H1 (cell line): ENCODE data around the gene DDT. TPM values are rescaled to one million over a fixed set of nuclear protein-coding genes. Genes with fewer than 3 reads are reported as not detected.

Experiments used
- CTCF ChIA-PET: fragments of 300-600 bp; sonication (Branson Sonifier 250); formaldehyde crosslinking; loops from one replicate; lab custom pipeline; 2021; ENCODE audit not compliant: partially characterized antibody; lab: Charles Lee
- POLR2A ChIA-PET: fragments of 300-600 bp; sonication (Branson Sonifier 250); formaldehyde crosslinking; loops from one replicate; lab custom pipeline; 2021; ENCODE audit warnings: inconsistent platforms; ENCODE audit not compliant: partially characterized antibody; lab: Charles Lee
- DNase-seq, 2 experiments: peaks; one replicate each; pipeline versions ENCODE4 v3.0.0 to v3.0.0-alpha.2; 2010 to 2022; ENCODE audit warnings: low spot score in 2 of 2, low read depth in 1 of 2, mixed read lengths in 1 of 2
- FAIRE-seq: peaks from 2 replicates; lab custom pipeline; 2011; peaks lifted over from hg19 to GRCh38; lab: Jason Lieb, UNC
- H2AFZ ChIP-seq: 2 replicates; pipeline ENCODE4 v1.8.1; 2012; ENCODE audit warnings: low read length, inconsistent platforms
- H2AK5ac ChIP-seq: 2 replicates; pipeline ENCODE4 v1.6.1; 2013; ENCODE audit warnings: low read depth, low read length
- H2BK120ac ChIP-seq: replicated peaks from 2 replicates; pipeline ENCODE3; 2013; ENCODE audit warnings: low read depth, low read length, inconsistent platforms
- H2BK12ac ChIP-seq: 2 replicates; pipeline ENCODE4 v1.6.1; 2013; ENCODE audit warnings: low read depth, low read length
- H2BK15ac ChIP-seq: 2 replicates; pipeline ENCODE4 v1.6.1; 2013; ENCODE audit warnings: low read length
- H2BK20ac ChIP-seq: 2 replicates; pipeline ENCODE4 v1.6.1; 2013; ENCODE audit warnings: low read length
- H2BK5ac ChIP-seq: 2 replicates; pipeline ENCODE4 v1.6.1; 2013; ENCODE audit warnings: low read depth, low read length
- H3K14ac ChIP-seq: 2 replicates; pipeline ENCODE4 v1.6.1; 2013; ENCODE audit warnings: inconsistent platforms; ENCODE audit not compliant: insufficient read length
- H3K18ac ChIP-seq: 2 replicates; pipeline ENCODE4 v1.6.1; 2013; ENCODE audit warnings: low read length; ENCODE audit errors: extremely low read depth
- H3K23ac ChIP-seq: 2 replicates; pipeline ENCODE4 v1.6.1; 2013; ENCODE audit warnings: inconsistent platforms; ENCODE audit not compliant: insufficient read length
- H3K23me2 ChIP-seq: 2 replicates; pipeline ENCODE4 v1.6.1; 2013; ENCODE audit warnings: low read depth, low read length
- H3K27ac ChIP-seq: 2 replicates; pipeline ENCODE4 v1.6.1; 2011; ENCODE audit warnings: low read depth, low read length, inconsistent platforms
- H3K27me3 ChIP-seq, 4 experiments: replicated peaks in 1 of 4; 1 replicate in 1 of 4; 2 replicates in 3 of 4; pipeline versions ENCODE4 v1.6.1 to v1.8.1; 2011 to 2013; ENCODE audit warnings: low read length in 3 of 4, mild to moderate bottlenecking in 3 of 4, inconsistent platforms in 2 of 4, mixed read lengths in 2 of 4, moderate library complexity in 1 of 4; ENCODE audit not compliant: control insufficient read depth in 3 of 4, insufficient read depth in 3 of 4; ENCODE audit errors: extremely low read depth in 1 of 4
- H3K36me3 ChIP-seq, 4 experiments: 2 replicates each; pipeline versions ENCODE4 v1.6.1 to v1.8.1; 2011 to 2013; ENCODE audit warnings: mild to moderate bottlenecking in 4 of 4, low read length in 3 of 4, moderate library complexity in 2 of 4, control low read depth in 1 of 4, inconsistent platforms in 1 of 4; ENCODE audit not compliant: insufficient read depth in 4 of 4, control insufficient read depth in 2 of 4
- H3K4ac ChIP-seq: replicated peaks from 2 replicates; pipeline ENCODE3; 2013; ENCODE audit warnings: low read length, low read depth, mixed read lengths, inconsistent platforms; ENCODE audit not compliant: insufficient read length
- H3K4me1 ChIP-seq, 4 experiments: replicated peaks in 1 of 4; 1 replicate in 1 of 4; 2 replicates in 3 of 4; pipeline versions ENCODE4 v1.6.1 to v1.8.1; 2011 to 2013; ENCODE audit warnings: low read length in 3 of 4, inconsistent platforms in 2 of 4, mixed read lengths in 1 of 4; ENCODE audit not compliant: insufficient read depth in 4 of 4, control insufficient read depth in 3 of 4
- H3K4me2 ChIP-seq, 2 experiments: 2 replicates each; pipeline versions ENCODE4 v1.6.1 to v1.8.1; 2011 to 2013; ENCODE audit warnings: low read depth in 2 of 2, low read length in 2 of 2, control low read depth in 1 of 2, inconsistent platforms in 1 of 2, mild to moderate bottlenecking in 1 of 2; ENCODE audit not compliant: insufficient read depth in 1 of 2
- H3K4me3 ChIP-seq, 4 experiments: fragments of 200-600, 300-600 bp in 1 of 4; sonication (generic), shearing (Covaris generic), sonication (Bioruptor Twin) in 1 of 4; 2 replicates each; pipeline versions ENCODE4 v1.5.1 to v1.8.1; 2011 to 2016; ENCODE audit warnings: low read length in 4 of 4, low read depth in 3 of 4, control low read depth in 2 of 4, inconsistent platforms in 2 of 4, mild to moderate bottlenecking in 2 of 4, mixed read lengths in 1 of 4, moderate library complexity in 1 of 4; ENCODE audit not compliant: insufficient read depth in 2 of 4; ENCODE audit errors: extremely low read depth in 1 of 4
- H3K56ac ChIP-seq: replicated peaks from 2 replicates; pipeline ENCODE3; 2013; ENCODE audit warnings: low read depth, mild to moderate bottlenecking, mixed read lengths, low read length, inconsistent platforms; ENCODE audit not compliant: insufficient read length
- H3K79me1 ChIP-seq: 2 replicates; pipeline ENCODE4 v1.6.1; 2013; ENCODE audit warnings: low read depth, low read length, control low read depth
- H3K79me2 ChIP-seq, 2 experiments: 2 replicates each; pipeline versions ENCODE4 v1.6.1 to v1.8.1; 2012 to 2013; ENCODE audit warnings: low read length in 2 of 2, mild to moderate bottlenecking in 2 of 2, inconsistent platforms in 1 of 2; ENCODE audit not compliant: insufficient read depth in 2 of 2, control insufficient read depth in 1 of 2
- H3K9ac ChIP-seq, 4 experiments: replicated peaks in 1 of 4; 1 replicate in 1 of 4; 2 replicates in 3 of 4; pipeline versions ENCODE4 v1.6.1 to v1.8.1; 2011 to 2013; ENCODE audit warnings: low read depth in 3 of 4, low read length in 3 of 4, control low read depth in 2 of 4, mild to moderate bottlenecking in 2 of 4, moderate library complexity in 2 of 4, inconsistent platforms in 1 of 4; ENCODE audit errors: extremely low read depth in 1 of 4
- H3K9me3 ChIP-seq, 2 experiments: 2 replicates each; pipeline versions ENCODE4 v1.6.1 to v1.8.1; 2012 to 2013; ENCODE audit warnings: mild to moderate bottlenecking in 2 of 2, moderate library complexity in 2 of 2, control low read depth in 1 of 2, inconsistent platforms in 1 of 2, low read depth in 1 of 2, low read length in 1 of 2, mixed read lengths in 1 of 2; ENCODE audit not compliant: insufficient read depth in 2 of 2
- H4K20me1 ChIP-seq, 2 experiments: replicated peaks in 1 of 2; 2 replicates each; pipeline versions ENCODE3 to v1.8.1; 2011 to 2013; ENCODE audit warnings: inconsistent platforms in 2 of 2, low read length in 2 of 2, mild to moderate bottlenecking in 1 of 2; ENCODE audit not compliant: insufficient read depth in 2 of 2, control insufficient read depth in 1 of 2
- H4K5ac ChIP-seq: 2 replicates; pipeline ENCODE4 v1.6.1; 2013; ENCODE audit warnings: low read length, low read depth, mixed read lengths, inconsistent platforms; ENCODE audit not compliant: insufficient read length
- H4K8ac ChIP-seq: 2 replicates; pipeline ENCODE4 v1.8.0; 2013; ENCODE audit warnings: mild to moderate bottlenecking, moderate library complexity, low read length, inconsistent platforms; ENCODE audit not compliant: insufficient read depth; ENCODE audit errors: extremely low read depth
- H4K91ac ChIP-seq: replicated peaks from 2 replicates; pipeline ENCODE3; 2013; ENCODE audit warnings: low read length, mixed read lengths, inconsistent platforms; ENCODE audit not compliant: insufficient read length
- BACH1 ChIP-seq: IDR thresholded peaks from 2 replicates; pipeline ENCODE4 v1.6.1; 2012; ENCODE audit warnings: low read length, improper control_type of control experiment
- CHD2 ChIP-seq: IDR thresholded peaks from 2 replicates; pipeline ENCODE4 v1.6.1; 2012; ENCODE audit warnings: low read length, improper control_type of control experiment
- CREB1 ChIP-seq: IDR thresholded peaks from 2 replicates; pipeline ENCODE4 v1.6.1; 2012; ENCODE audit warnings: inconsistent platforms
- CTBP2 ChIP-seq: IDR thresholded peaks from 2 replicates; pipeline ENCODE4 v1.7.0; 2011; ENCODE audit warnings: borderline replicate concordance, mild to moderate bottlenecking, moderate library complexity, mixed read lengths, low read length; ENCODE audit not compliant: insufficient read depth, insufficient read length
- GTF2F1 ChIP-seq: IDR thresholded peaks from 2 replicates; pipeline ENCODE4 v1.6.1; 2012; ENCODE audit warnings: low read depth, low read length, improper control_type of control experiment, borderline replicate concordance
- KDM1A ChIP-seq: fragments of 200-600, 300-600 bp; sonication (generic); IDR thresholded peaks from 2 replicates; pipeline ENCODE4 v1.7.1; 2016; ENCODE audit warnings: mild to moderate bottlenecking, low read length, borderline replicate concordance
- POLR2A ChIP-seq, 2 experiments: IDR thresholded peaks; 1 replicate in 1 of 2; 2 replicates in 1 of 2; pipeline ENCODE4 v1.6.1; 2011; ENCODE audit warnings: low read depth in 2 of 2, low read length in 2 of 2, mild to moderate bottlenecking in 2 of 2; ENCODE audit errors: control extremely low read depth in 1 of 2
- RAD21 ChIP-seq, 2 experiments: IDR thresholded peaks in 1 of 2; conservative IDR thresholded peaks in 1 of 2; 2 replicates each; pipeline ENCODE4 v1.6.1; 2011; ENCODE audit warnings: low read depth in 2 of 2, low read length in 2 of 2, improper control_type of control experiment in 1 of 2, inconsistent platforms in 1 of 2, mild to moderate bottlenecking in 1 of 2, moderate library complexity in 1 of 2
- SIN3A ChIP-seq, 2 experiments: IDR thresholded peaks in 1 of 2; conservative IDR thresholded peaks in 1 of 2; 2 replicates each; pipeline ENCODE4 v1.6.1; 2011 to 2012; ENCODE audit warnings: low read length in 2 of 2, improper control_type of control experiment in 1 of 2, low read depth in 1 of 2, mild to moderate bottlenecking in 1 of 2
- WGBS, 2 experiments: shearing (Covaris generic) in 1 of 2; methylation state at CpG; one replicate each; pipeline versions ENCODE4 v1.1.6 to v1.1.7; 2013 to 2015; ENCODE audit warnings: low lambda C conversion rate in 2 of 2, mixed read lengths in 2 of 2, inconsistent platforms in 1 of 2, low coverage in 1 of 2, missing lambda C conversion rate in 1 of 2; ENCODE audit not compliant: insufficient replicate concordance in 2 of 2, insufficient coverage in 1 of 2, insufficient read length in 1 of 2; ENCODE audit errors: extremely low coverage in 1 of 2, missing lambda C conversion rate in 1 of 2; 5-methylcytosine and 5-hydroxymethylcytosine counted together
- polyA plus RNA-seq, 7 experiments: library from polyadenylated mRNA; depleted of rRNA in 3 of 7; stranded (reverse) in 5 of 7; unstranded in 2 of 7; fragments of >200 nt in 5 of 7; fragments of 200-250 nt in 2 of 7; gene quantifications; 1 replicate in 5 of 7; 2 replicates in 1 of 7; 4 replicates in 1 of 7; pipeline versions ENCODE4 v1.2.1 to v1.2.3, GENCODE V29; 2011 to 2013; ENCODE audit warnings: missing spikeins in 2 of 7, mixed read lengths in 2 of 7
- total RNA-seq: library from RNA; stranded (reverse); fragmentation: NEBNext Ultra II Directional; extraction: Animal tissue kit (Norgen Biotek cat#: 25700); gene quantifications from 2 replicates; pipeline ENCODE4 v1.2.1, GENCODE V29; 2021

DDT gene
- total and polyA plus RNA-seq, 2 of the 8 experiments (the other 6 are each of a cell fraction or from before 2014, with no cell fraction given): 106 to 341 TPM

DNA sequence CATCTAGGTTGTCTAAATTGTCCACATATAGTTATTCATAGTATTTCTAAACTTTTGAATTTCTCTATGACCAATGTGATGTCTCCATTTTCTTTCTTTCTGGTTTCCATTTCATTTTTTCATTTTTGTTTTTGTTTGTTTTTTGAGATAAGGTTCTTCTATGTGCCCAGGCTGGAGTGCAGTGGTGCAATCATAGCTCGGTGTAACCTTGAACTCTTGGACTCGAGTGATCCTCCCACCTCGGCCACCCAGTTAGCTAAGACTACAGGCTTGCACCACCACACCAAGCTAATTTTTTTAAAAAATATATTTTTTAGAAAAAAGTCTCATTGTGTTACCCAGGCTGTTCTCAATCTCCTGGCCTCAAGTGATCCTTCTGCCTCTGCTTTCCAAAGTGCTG lies 22.9 kb upstream of the DDT start:
- H2AFZ ChIP-seq: no peak overlapping the region
- no peak overlapping the region for H2BK120ac ChIP-seq
- ChIA-PET POLR2A (no interaction called here), CTCF (no interaction called here)
- H3K79me1 ChIP-seq: no peaks in the 10 kb centered on the region
- no peaks in the 10 kb centered on the region for H4K20me1 ChIP-seq
- H2BK12ac ChIP-seq: no peak overlapping the region
- DNase-seq (no peak), FAIRE-seq (no peak)
- 95% methylated on average over 3 of the region's 3 CpGs; no CpG with 5 or more reads in 1 of the 2 experiments for WGBS, 2 experiments
- no peak overlapping the region for H3K4me3 ChIP-seq
- H3K4ac ChIP-seq: no peak overlapping the region
- H2BK20ac ChIP-seq: no peak overlapping the region
- no peak overlapping the region for H3K14ac ChIP-seq
- no peaks in the 10 kb centered on the region for H3K36me3 ChIP-seq
- H2BK15ac ChIP-seq: no peak overlapping the region
- H4K91ac ChIP-seq: no peak overlapping the region
- no peak overlapping the region for H3K18ac ChIP-seq
- H3K79me2 ChIP-seq: no peaks in the 10 kb centered on the region
- H3K4me2 ChIP-seq: no peak overlapping the region
- H3K56ac ChIP-seq: no peak overlapping the region
- no peak overlapping the region for H2AK5ac ChIP-seq
- TF ChIP-seq CREB1: no peak
- no peak for TF ChIP-seq RAD21 (IDR thresholded peaks at IDR 0.05 in 1 of 2, conservative IDR thresholded peaks at IDR 0.05 in 1 of 2; ENCODE audit: low read depth in 2 of 2, low read length in 2 of 2)
- no peak for TF ChIP-seq GTF2F1
- no peak for TF ChIP-seq CHD2
- no peak for TF ChIP-seq CTBP2
- TF ChIP-seq POLR2A (IDR thresholded peaks at IDR 0.05; ENCODE audit: control extremely low read depth in 1 of 2, low read depth in 2 of 2, low read length in 2 of 2): no peak
- no peak for TF ChIP-seq BACH1
- TF ChIP-seq SIN3A (conservative IDR thresholded peaks at IDR 0.05 in 1 of 2, IDR thresholded peaks at IDR 0.05 in 1 of 2; ENCODE audit: low read depth in 1 of 2, low read length in 2 of 2): no peak
- TF ChIP-seq KDM1A: no peak
- no peak overlapping the region for H3K9ac ChIP-seq
- no peak overlapping the region for H3K27ac ChIP-seq
- H4K8ac ChIP-seq: no peak overlapping the region
- no peak overlapping the region for H4K5ac ChIP-seq
- H3K9me3 ChIP-seq: no peaks in the 10 kb centered on the region; a peak in 1 of 4 replicates
- H3K4me1 ChIP-seq: peaks cover 0 to 3% (median 0%) of the 10 kb centered on the region in 4 experiments; a peak in 2 of 7 replicates
- H3K27me3 ChIP-seq: peaks cover 0 to under 1% (median 0%) of the 10 kb centered on the region in 4 experiments; a peak in 1 of 7 replicates
- no peak overlapping the region for H2BK5ac ChIP-seq
- no peak overlapping the region for H3K23ac ChIP-seq
- no peaks in the 10 kb centered on the region for H3K23me2 ChIP-seq
